ENCODE measurements around the gene RNF222. TPM values are rescaled to one million over a fixed set of nuclear protein-coding genes. Genes with fewer than 3 reads are reported as not detected.

Gene RNF222
- total and polyA plus RNA-seq, 2 experiments from 2014 or later, result not detected

DNA sequence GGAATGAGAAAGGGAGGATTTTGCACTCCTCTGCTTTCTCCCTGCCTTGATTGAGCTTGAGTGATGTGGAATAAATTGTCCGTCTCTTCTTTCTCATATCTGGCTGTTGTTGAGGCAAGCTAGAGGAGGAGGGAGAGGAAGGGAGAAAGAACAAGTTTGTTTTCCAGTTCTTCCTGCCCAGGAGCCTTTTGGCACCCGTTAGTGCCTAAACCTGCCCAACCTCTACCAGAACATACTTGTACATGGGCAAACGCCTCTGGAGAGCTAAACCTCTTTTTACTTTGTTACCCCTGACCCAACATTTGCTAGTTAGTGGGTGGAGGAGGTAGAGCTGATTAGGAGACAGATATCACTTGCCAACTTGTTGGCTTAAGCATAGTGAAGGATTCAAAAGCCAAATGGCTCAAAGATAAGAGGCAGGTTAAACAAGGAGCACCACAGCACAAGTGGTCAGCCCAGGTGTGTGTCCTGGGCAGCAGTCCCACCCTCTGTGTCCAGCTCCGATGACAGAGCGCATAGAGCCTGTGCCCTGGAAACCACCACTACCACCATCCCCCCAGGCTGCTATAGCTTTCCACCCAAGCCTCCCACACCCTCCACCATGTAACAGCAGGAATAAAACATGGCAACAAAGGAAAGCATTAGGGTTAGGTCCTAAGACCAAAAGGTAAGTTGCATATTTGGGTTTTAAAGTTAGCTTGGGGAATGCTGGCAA lies 51.5 kb downstream of the RNF222 start:
- Histone ChIP-seq H3K36me3 (ENCODE audit: low read depth) (no peaks in the 10 kb centered on the region), H3F3A (ENCODE audit: insufficient read depth) (no peaks in the 10 kb centered on the region), H3K9ac (no peak overlapping the region), H2AFZ (no peak overlapping the region), H4K20me1 (ENCODE audit: insufficient read depth) (no peaks in the 10 kb centered on the region), H3K4me2 (ENCODE audit: unreplicated experiment) (no peak overlapping the region), H3K9me2 (ENCODE audit: insufficient read depth) (no peaks in the 10 kb centered on the region), H3K4me3 (no peak overlapping the region), H3K79me2 (ENCODE audit: insufficient read depth) (no peaks in the 10 kb centered on the region), H3K27me3 (replicated peaks; ENCODE audit: insufficient read depth) (peaks cover 15% of the 10 kb centered on the region), H3K27ac (no peak overlapping the region), H3K9me3 (ENCODE audit: low read depth) (no peaks in the 10 kb centered on the region), H3K4me1 (ENCODE audit: insufficient read depth) (no peaks in the 10 kb centered on the region)
- no peak for DNase-seq
- 66 to 69% methylated on average over 5 of the region's 5 CpGs for WGBS, 2 experiments (ENCODE audit: low coverage in 1 of 2, low lambda C conversion rate in 2 of 2, missing lambda C conversion rate in 2 of 2)
- no peak for TF ChIP-seq EZH2phosphoT487 (IDR thresholded peaks at IDR 0.05; ENCODE audit: insufficient read depth, low read depth)
- TF ChIP-seq EZH2 (IDR thresholded peaks at IDR 0.05; ENCODE audit: insufficient read depth, poor library complexity, severe bottlenecking), result no peak
- in situ Hi-C loops (cut with MboI), result no loop called here

DNA sequence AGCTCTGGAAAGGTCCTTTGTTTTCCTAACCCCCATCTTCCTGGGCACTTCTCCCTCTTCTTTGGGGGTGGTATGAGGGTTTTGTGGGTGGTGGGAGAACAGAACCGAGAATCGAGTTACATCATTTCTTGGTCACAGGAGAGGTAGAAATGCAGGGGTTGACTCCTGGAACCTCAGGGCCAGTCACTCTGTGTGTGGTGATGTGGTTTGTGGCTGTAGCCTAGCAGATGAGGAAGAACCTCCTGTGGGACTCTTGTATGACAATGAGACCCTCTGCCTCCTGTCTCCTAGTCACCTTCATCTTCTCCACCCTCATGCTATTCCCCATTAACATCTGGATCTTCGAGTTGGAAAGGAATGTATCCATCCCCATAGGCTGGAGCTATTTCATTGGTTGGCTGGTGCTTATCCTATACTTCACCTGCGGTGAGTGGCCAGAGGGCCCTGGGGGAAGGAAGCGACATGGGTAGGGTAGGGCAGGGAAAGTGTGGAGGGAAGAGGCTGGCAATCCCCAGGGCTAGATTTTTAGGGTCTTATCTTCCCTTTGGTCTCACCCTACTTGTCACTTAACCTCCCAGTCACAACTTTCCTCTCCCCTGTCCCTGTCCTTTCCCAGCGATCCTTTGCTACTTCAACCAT lies 52.5 kb downstream of the RNF222 start:
- WGBS, 2 experiments (ENCODE audit: low coverage in 1 of 2, low lambda C conversion rate in 2 of 2, missing lambda C conversion rate in 2 of 2), result 67 to 70% methylated on average over 6 of the region's 6 CpGs
- no peak for TF ChIP-seq EZH2 (IDR thresholded peaks at IDR 0.05; ENCODE audit: insufficient read depth, poor library complexity, severe bottlenecking)
- no peak for TF ChIP-seq EZH2phosphoT487 (IDR thresholded peaks at IDR 0.05; ENCODE audit: insufficient read depth, low read depth)
- H3K4me1 ChIP-seq (ENCODE audit: insufficient read depth), result no peaks in the 10 kb centered on the region
- H3K79me2 ChIP-seq (ENCODE audit: insufficient read depth), result no peaks in the 10 kb centered on the region
- DNase-seq, result no peak
- H4K20me1 ChIP-seq (ENCODE audit: insufficient read depth), result no peaks in the 10 kb centered on the region
- no peaks in the 10 kb centered on the region for H3K9me2 ChIP-seq (ENCODE audit: insufficient read depth)
- in situ Hi-C loops (cut with MboI), result no loop called here
- H2AFZ ChIP-seq, result no peak overlapping the region
- peaks cover 15% of the 10 kb centered on the region for H3K27me3 ChIP-seq (replicated peaks; ENCODE audit: insufficient read depth)
- H3K9ac ChIP-seq, result no peak overlapping the region
- H3F3A ChIP-seq (ENCODE audit: insufficient read depth), result no peaks in the 10 kb centered on the region
- H3K9me3 ChIP-seq (ENCODE audit: low read depth), result no peaks in the 10 kb centered on the region
- H3K4me3 ChIP-seq, result no peak overlapping the region
- no peak overlapping the region for H3K4me2 ChIP-seq (ENCODE audit: unreplicated experiment)
- no peaks in the 10 kb centered on the region for H3K36me3 ChIP-seq (ENCODE audit: low read depth)
- no peak overlapping the region for H3K27ac ChIP-seq

DNA sequence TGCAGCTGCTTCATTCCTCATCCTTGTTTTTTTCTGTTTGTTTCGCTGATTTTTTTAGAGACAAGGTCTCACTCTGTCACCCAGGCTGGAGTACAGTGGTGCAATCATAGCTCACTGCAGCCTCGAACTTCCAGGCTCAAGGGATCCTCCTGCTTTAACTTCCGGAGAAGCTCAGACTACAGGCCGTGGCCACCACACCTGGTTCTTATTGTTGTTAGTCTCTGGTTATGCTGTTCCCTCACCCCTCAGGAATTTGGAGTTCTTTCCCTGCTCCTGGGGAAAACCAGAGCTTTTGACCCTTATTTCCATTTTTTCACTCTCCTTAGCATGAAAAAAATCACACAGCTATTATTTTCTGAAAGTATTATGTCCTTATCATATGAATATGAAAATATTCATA lies 56.2 kb downstream of the RNF222 start:
- no peaks in the 10 kb centered on the region for H4K20me1 ChIP-seq (ENCODE audit: insufficient read depth)
- 35 to 40% methylated on average over 4 of the region's 4 CpGs for WGBS, 2 experiments (ENCODE audit: low coverage in 1 of 2, low lambda C conversion rate in 2 of 2, missing lambda C conversion rate in 2 of 2)
- in situ Hi-C loops (cut with MboI), result no loop called here
- no peaks in the 10 kb centered on the region for H3K9me2 ChIP-seq (ENCODE audit: insufficient read depth)
- no peak overlapping the region for H3K27ac ChIP-seq
- H3K36me3 ChIP-seq (ENCODE audit: low read depth), result no peaks in the 10 kb centered on the region
- H3K9ac ChIP-seq, result no peak overlapping the region
- no peaks in the 10 kb centered on the region for H3K4me1 ChIP-seq (ENCODE audit: insufficient read depth)
- no peak for TF ChIP-seq EZH2 (IDR thresholded peaks at IDR 0.05; ENCODE audit: insufficient read depth, poor library complexity, severe bottlenecking)
- no peak for TF ChIP-seq EZH2phosphoT487 (IDR thresholded peaks at IDR 0.05; ENCODE audit: insufficient read depth, low read depth)
- no peak overlapping the region for H3K4me3 ChIP-seq
- H3F3A ChIP-seq (ENCODE audit: insufficient read depth), result no peaks in the 10 kb centered on the region
- no peak overlapping the region for H3K4me2 ChIP-seq (ENCODE audit: unreplicated experiment)
- no peaks in the 10 kb centered on the region for H3K9me3 ChIP-seq (ENCODE audit: low read depth)
- DNase-seq, result peak; percentile 15
- H3K79me2 ChIP-seq (ENCODE audit: insufficient read depth), result no peaks in the 10 kb centered on the region
- H2AFZ ChIP-seq, result no peak overlapping the region
- peaks cover 10% of the 10 kb centered on the region for H3K27me3 ChIP-seq (replicated peaks; ENCODE audit: insufficient read depth)

Other genes with a start within 250 kb of the RNF222 start
- gene PER1, start 245.4 kb downstream of the RNF222 start, total RNA-seq (2014; rRNA removed; shearing (Covaris generic)), result 4.4 and 5.1 TPM in 2 replicates
- 5.3 and 5.9 TPM in 2 replicates for gene PER1, start 245.4 kb downstream of the RNF222 start, polyA plus RNA-seq (2016; fragmentation: Nextera tagmentation; extraction: Ambion mirVana)
- 6.2 and 6.5 TPM in 2 replicates for gene VAMP2, start 234.9 kb downstream of the RNF222 start, total RNA-seq (2014; rRNA removed; shearing (Covaris generic))
- gene VAMP2, start 234.9 kb downstream of the RNF222 start, polyA plus RNA-seq (2016; fragmentation: Nextera tagmentation; extraction: Ambion mirVana), result 25.5 and 27.1 TPM in 2 replicates
- gene TMEM107, start 221.4 kb downstream of the RNF222 start, total RNA-seq (2014; rRNA removed; shearing (Covaris generic)), result 11.6 TPM in 2 replicates
- 20.6 and 20.9 TPM in 2 replicates for gene TMEM107, start 221.4 kb downstream of the RNF222 start, polyA plus RNA-seq (2016; fragmentation: Nextera tagmentation; extraction: Ambion mirVana)
- 3.9 and 5.6 TPM in 2 replicates for gene BORCS6, start 207.6 kb downstream of the RNF222 start, total RNA-seq (2014; rRNA removed; shearing (Covaris generic))
- 3.4 and 4.5 TPM in 2 replicates for gene BORCS6, start 207.6 kb downstream of the RNF222 start, polyA plus RNA-seq (2016; fragmentation: Nextera tagmentation; extraction: Ambion mirVana)
- 9.4 and 18.4 TPM in 2 replicates for gene AURKB, start 187.3 kb downstream of the RNF222 start, total RNA-seq (2014; rRNA removed; shearing (Covaris generic))
- 22.9 and 24.1 TPM in 2 replicates for gene AURKB, start 187.3 kb downstream of the RNF222 start, polyA plus RNA-seq (2016; fragmentation: Nextera tagmentation; extraction: Ambion mirVana)
- 2.0 and 7.0 TPM in 2 replicates for gene CTC1, start 149.8 kb downstream of the RNF222 start, total RNA-seq (2014; rRNA removed; shearing (Covaris generic))
- 5.4 and 6.0 TPM in 2 replicates for gene CTC1, start 149.8 kb downstream of the RNF222 start, polyA plus RNA-seq (2016; fragmentation: Nextera tagmentation; extraction: Ambion mirVana)
- 13.4 and 33.0 TPM in 2 replicates for gene PFAS, start 148.5 kb downstream of the RNF222 start, total RNA-seq (2014; rRNA removed; shearing (Covaris generic))
- gene PFAS, start 148.5 kb downstream of the RNF222 start, polyA plus RNA-seq (2016; fragmentation: Nextera tagmentation; extraction: Ambion mirVana), result 14.8 and 16.0 TPM in 2 replicates
- gene RANGRF, start 109.2 kb downstream of the RNF222 start, total RNA-seq (2014; rRNA removed; shearing (Covaris generic)), result 4.8 and 13.8 TPM in 2 replicates
- gene RANGRF, start 109.2 kb downstream of the RNF222 start, polyA plus RNA-seq (2016; fragmentation: Nextera tagmentation; extraction: Ambion mirVana), result 29.7 and 30.3 TPM in 2 replicates
- 0.65 and 2.0 TPM in 2 replicates for gene SLC25A35, start 102.4 kb downstream of the RNF222 start, total RNA-seq (2014; rRNA removed; shearing (Covaris generic))
- 1.2 and 2.0 TPM in 2 replicates for gene SLC25A35, start 102.4 kb downstream of the RNF222 start, polyA plus RNA-seq (2016; fragmentation: Nextera tagmentation; extraction: Ambion mirVana)
- not detected in 2 replicates for gene ARHGEF15, start 87.6 kb downstream of the RNF222 start, total RNA-seq (2014; rRNA removed; shearing (Covaris generic))
- gene ARHGEF15, start 87.6 kb downstream of the RNF222 start, polyA plus RNA-seq (2016; fragmentation: Nextera tagmentation; extraction: Ambion mirVana), result not detected in 2 replicates
- gene ODF4, start 58.0 kb downstream of the RNF222 start, total RNA-seq (2014; rRNA removed; shearing (Covaris generic)), result not detected in 2 replicates
- gene ODF4, start 58.0 kb downstream of the RNF222 start, polyA plus RNA-seq (2016; fragmentation: Nextera tagmentation; extraction: Ambion mirVana), result not detected in 2 replicates
- gene RPL26, start 14.6 kb downstream of the RNF222 start, total RNA-seq (2014; rRNA removed; shearing (Covaris generic)), result 2,122 and 2,233 TPM in 2 replicates
- 497 and 522 TPM in 2 replicates for gene RPL26, start 14.6 kb downstream of the RNF222 start, polyA plus RNA-seq (2016; fragmentation: Nextera tagmentation; extraction: Ambion mirVana)
- gene NDEL1, start 38.1 kb upstream of the RNF222 start, total RNA-seq (2014; rRNA removed; shearing (Covaris generic)), result 74.9 and 76.4 TPM in 2 replicates
- gene NDEL1, start 38.1 kb upstream of the RNF222 start, polyA plus RNA-seq (2016; fragmentation: Nextera tagmentation; extraction: Ambion mirVana), result 105 and 111 TPM in 2 replicates
- gene MYH10, start 232.9 kb upstream of the RNF222 start, total RNA-seq (2014; rRNA removed; shearing (Covaris generic)), result 39.2 and 46.8 TPM in 2 replicates
- 69.5 and 76.8 TPM in 2 replicates for gene MYH10, start 232.9 kb upstream of the RNF222 start, polyA plus RNA-seq (2016; fragmentation: Nextera tagmentation; extraction: Ambion mirVana)